Lower leg skin (tissue), 3 donors: ENCODE measurements around the gene SUMF1.

Experiments
- CTCF ChIP-seq, 3 donors: fragments of 450-650 bp; IDR thresholded peaks; one replicate each; pipeline ENCODE4 v1.5.1; 2016; ENCODE audit warnings: antibody characterized with exemption in 3 of 3, mild to moderate bottlenecking in 3 of 3, moderate library complexity in 2 of 3
- POLR2A ChIP-seq, 2 donors: fragments of 450-650 bp; IDR thresholded peaks; one replicate each; pipeline ENCODE4 v1.6.1; 2016 to 2017; ENCODE audit warnings: antibody characterized with exemption in 2 of 2, mild to moderate bottlenecking in 1 of 2, moderate library complexity in 1 of 2

DNA sequence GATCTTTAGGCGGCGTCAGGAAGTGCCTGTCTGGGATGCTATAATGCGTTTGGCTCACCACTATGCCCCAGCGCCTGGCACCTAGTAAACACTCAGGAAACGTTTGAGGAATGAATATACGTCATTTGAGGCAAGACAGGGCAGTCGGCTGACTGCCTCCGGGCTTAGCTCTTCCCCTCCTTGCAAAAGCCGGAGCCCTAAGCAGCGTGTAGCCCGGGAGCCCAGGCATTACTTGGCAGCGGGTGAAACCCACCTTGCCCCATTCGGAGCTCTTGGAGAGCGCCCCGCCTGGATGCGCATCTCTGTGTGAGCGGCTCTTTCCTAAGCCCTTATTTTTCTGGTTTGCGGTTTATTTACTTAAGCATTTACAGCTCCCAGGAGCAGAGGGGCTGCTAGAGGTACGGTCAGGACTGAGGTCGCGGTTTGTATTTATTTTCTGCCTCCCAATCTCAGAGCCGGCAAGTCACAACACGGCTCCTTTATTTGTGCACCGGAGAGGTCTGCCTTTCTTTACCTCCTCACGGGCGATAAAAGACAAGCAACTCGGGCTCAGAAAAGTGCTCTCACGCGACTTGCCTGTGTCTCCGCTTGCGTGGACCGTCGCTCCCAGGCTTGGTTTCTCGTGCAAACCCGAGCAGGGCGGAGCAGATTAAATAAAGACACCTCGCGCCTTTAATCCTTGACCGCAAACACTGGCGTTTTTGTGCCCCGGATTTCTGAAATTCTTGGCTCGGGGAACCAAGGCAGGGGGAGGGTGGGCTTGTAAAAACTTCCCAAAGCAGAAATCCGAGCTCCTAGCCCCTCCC is 25.3 kb upstream of the SUMF1 start:
- no peak for TF ChIP-seq CTCF (IDR thresholded peaks at IDR 0.05)
- TF ChIP-seq POLR2A (IDR thresholded peaks at IDR 0.05), result no peak
